GM10248 (cell line): ENCODE results near the gene WNT5A.

ENCODE experiments used
- CTCF ChIA-PET: fragments of 300-600 bp; sonication (Branson Sonifier 250); formaldehyde crosslinking; extraction: SDS; loops from one replicate; lab custom pipeline; 2021; ENCODE audit warnings: antibody characterized with exemption; lab: Yijun Ruan, JAX
- POLR2A ChIA-PET: fragments of 350-650 bp; sonication (Branson Sonifier 250); formaldehyde crosslinking; extraction: SDS; loops from one replicate; lab custom pipeline; 2020; ENCODE audit warnings: antibody characterized with exemption; lab: Yijun Ruan, JAX
- DNase-seq: peaks from one replicate; pipeline ENCODE4 v3.0.0; 2012; ENCODE audit errors: extremely low spot score
- CTCF ChIP-seq: IDR thresholded peaks from 2 replicates; pipeline ENCODE4 v1.5.1; 2012; ENCODE audit warnings: mild to moderate bottlenecking, low read depth; ENCODE audit errors: extremely low read depth, missing control alignments, control extremely low read depth

Gene WNT5A

GRCh38 chr3:55468251-55468650 lies 18.9 kb downstream of the WNT5A start:
- ChIA-PET CTCF (no interaction called here), POLR2A (no interaction called here)
- TF ChIP-seq CTCF = no peak
- no peak for DNase-seq

GRCh38 chr3:55467099-55467498 lies 20.0 kb downstream of the WNT5A start:
- POLR2A ChIA-PET = no interaction called here
- no peak for DNase-seq
- CTCF ChIA-PET = interaction anchor here (0.7 kb wide), 1 partner anchor 9 kb away, joined by 3 read pairs; no protein-coding TSS in a partner anchor
- TF ChIP-seq CTCF = no peak

- TF ChIP-seq CTCF = no peak
- ChIA-PET CTCF (interaction anchor here (1.1 to 1.6 kb wide), 2 partner anchors 16 to 255 kb away, joined by 3 read pairs; no protein-coding TSS in a partner anchor), POLR2A (no interaction called here)
- DNase-seq = no peak
Observed at GRCh38 chr3:55466526-55466925, 20.6 kb downstream of the WNT5A start.

GRCh38 chr3:55461896-55462295 lies 25.2 kb downstream of the WNT5A start:
- CTCF ChIA-PET = no interaction called here
- no peak for DNase-seq
- POLR2A ChIA-PET = no interaction called here
- no peak for TF ChIP-seq CTCF

- no peak for DNase-seq
- ChIA-PET POLR2A (no interaction called here), CTCF (no interaction called here)
- TF ChIP-seq CTCF = no peak
Observed at GRCh38 chr3:55459838-55460237, 27.3 kb downstream of the WNT5A start.

- CTCF ChIA-PET = interaction anchor here (1.0 to 1.5 kb wide), 4 partner anchors 9 to 793 kb away, joined by 3 read pairs; no protein-coding TSS in a partner anchor
Observed at GRCh38 chr3:55458181-55458790, 28.8 kb downstream of the WNT5A start.

More at GRCh38 chr3:55458181-55458790, 28.8 kb downstream of the WNT5A start:
- DNase-seq = no peak
- no peak for TF ChIP-seq CTCF
- POLR2A ChIA-PET = no interaction called here
